HCT116 (cell line): Measurements from ENCODE around the gene TFEB.

Source experiments
- CEBPB ChIP-seq: IDR thresholded peaks from 2 replicates; pipeline ENCODE4 v1.6.1; 2012; ENCODE audit warnings: low read depth
- CTCF ChIP-seq, 3 experiments: fragments of 200-600 bp in 1 of 3; sonication (generic) in 1 of 3; IDR thresholded peaks in 2 of 3; conservative IDR thresholded peaks in 1 of 3; 2 replicates each; pipeline ENCODE4 v1.5.1; 2012 to 2017; ENCODE audit warnings: low read depth in 2 of 3, low read length in 2 of 3, antibody characterized with exemption in 1 of 3, borderline replicate concordance in 1 of 3, control low read depth in 1 of 3, mild to moderate bottlenecking in 1 of 3, mixed read lengths in 1 of 3, mixed run types in 1 of 3, moderate library complexity in 1 of 3; ENCODE audit not compliant: insufficient read depth in 1 of 3
- ELF1 ChIP-seq: IDR thresholded peaks from 2 replicates; pipeline ENCODE4 v1.6.1; 2012; ENCODE audit warnings: low read depth, borderline replicate concordance
- EZH2 ChIP-seq: fragments of 200-600 bp; sonication (generic); IDR thresholded peaks from 2 replicates; pipeline ENCODE4 v1.6.1; 2017; ENCODE audit warnings: antibody characterized with exemption, mixed run types
- POLR2A ChIP-seq: IDR thresholded peaks from 2 replicates; pipeline ENCODE4 v1.7.0; 2011; ENCODE audit warnings: borderline replicate concordance; ENCODE audit not compliant: insufficient read depth, insufficient read length; ENCODE audit errors: extremely low read depth
- POLR2AphosphoS5 ChIP-seq: IDR thresholded peaks from 2 replicates; pipeline ENCODE4 v1.6.1; 2011; ENCODE audit warnings: mild to moderate bottlenecking, low read depth, low read length, moderate library complexity
- RAD21 ChIP-seq: IDR thresholded peaks from 2 replicates; pipeline ENCODE4 v1.6.1; 2012; ENCODE audit warnings: low read depth, mild to moderate bottlenecking
- REST ChIP-seq: IDR thresholded peaks from 2 replicates; pipeline ENCODE4 v1.6.1; 2012; ENCODE audit warnings: low read depth
- SP1 ChIP-seq: IDR thresholded peaks from 2 replicates; pipeline ENCODE4 v1.6.1; 2012; ENCODE audit warnings: low read depth
- ZFX ChIP-seq: fragments of 450-650 bp; IDR thresholded peaks from 2 replicates; pipeline ENCODE4 v1.6.1; 2017

- TF ChIP-seq CTCF (IDR thresholded peaks at IDR 0.05 in 2 of 3, conservative IDR thresholded peaks at IDR 0.05 in 1 of 3; ENCODE audit: borderline replicate concordance in 1 of 3, insufficient read depth in 1 of 3, low read depth in 2 of 3, low read length in 2 of 3) (no peak), EZH2 (no peak), POLR2A (no peak), ELF1 (no peak), ZFX (no peak), POLR2AphosphoS5 (no peak), SP1 (no peak), REST (no peak), CEBPB (no peak), RAD21 (no peak)
These were observed 96.2 kb downstream of the TFEB start for GRCh38 chr6:41638935-41639808.
